Hepatocyte (in vitro differentiated cells): ENCODE results near the gene PLPP1.

ENCODE experiments used
- CTCF ChIP-seq: fragments of 200-600 bp; sonication (generic); IDR thresholded peaks from 2 replicates; pipeline ENCODE4 v1.5.1; 2016; ENCODE audit warnings: antibody characterized with exemption, mild to moderate bottlenecking; ENCODE audit not compliant: poor library complexity
- EZH2 ChIP-seq: fragments of 200-600 bp; sonication (generic); IDR thresholded peaks from 2 replicates; pipeline ENCODE4 v1.6.1; 2016; ENCODE audit warnings: antibody characterized with exemption, mild to moderate bottlenecking, borderline replicate concordance
- EZH2phosphoT487 ChIP-seq: fragments of 200-600 bp; sonication (generic); IDR thresholded peaks from one replicate; pipeline ENCODE4 v1.6.1; 2018; ENCODE audit warnings: antibody characterized with exemption, mild to moderate bottlenecking, low read depth, moderate library complexity; ENCODE audit not compliant: unreplicated experiment, severe bottlenecking

- TF ChIP-seq EZH2 (no peak), CTCF (no peak), EZH2phosphoT487 (no peak)
Measured at GRCh38 chr5:55463613-55464012, 71.2 kb downstream of the PLPP1 start.
